H1 (cell line): Measurements from ENCODE around the gene ALDOA.

Experiments
- CEBPB ChIP-seq: IDR thresholded peaks from 2 replicates; pipeline ENCODE4 v1.6.1; 2012; ENCODE audit warnings: low read depth, low read length
- CTCF ChIP-seq, 3 experiments: IDR thresholded peaks; 1 replicate in 2 of 3; 2 replicates in 1 of 3; pipeline versions ENCODE4 v1.5.1 to v1.6.1; 2011; ENCODE audit warnings: low read length in 3 of 3, mild to moderate bottlenecking in 3 of 3, inconsistent platforms in 2 of 3, low read depth in 1 of 3, moderate library complexity in 1 of 3; ENCODE audit not compliant: insufficient read depth in 1 of 3; ENCODE audit errors: control extremely low read depth in 1 of 3
- EP300 ChIP-seq, 2 experiments: IDR thresholded peaks; 1 replicate in 1 of 2; 2 replicates in 1 of 2; pipeline ENCODE4 v1.6.1; 2011 to 2012; ENCODE audit warnings: low read depth in 2 of 2, low read length in 2 of 2, mild to moderate bottlenecking in 2 of 2, borderline replicate concordance in 1 of 2, inconsistent platforms in 1 of 2, moderate library complexity in 1 of 2
- GABPA ChIP-seq: IDR thresholded peaks from 2 replicates; pipeline ENCODE4 v1.6.1; 2011; ENCODE audit warnings: mild to moderate bottlenecking, low read length, moderate library complexity, borderline replicate concordance; ENCODE audit not compliant: insufficient read depth
- JUND ChIP-seq: IDR thresholded peaks from 2 replicates; pipeline ENCODE4 v1.6.1; 2011; ENCODE audit warnings: mild to moderate bottlenecking, improper control_type of control experiment, low read length
- NRF1 ChIP-seq: IDR thresholded peaks from 2 replicates; pipeline ENCODE4 v1.6.1; 2011; ENCODE audit warnings: mild to moderate bottlenecking, low read depth, low read length, improper control_type of control experiment
- POLR2A ChIP-seq, 2 experiments: IDR thresholded peaks; 1 replicate in 1 of 2; 2 replicates in 1 of 2; pipeline ENCODE4 v1.6.1; 2011; ENCODE audit warnings: low read depth in 2 of 2, low read length in 2 of 2, mild to moderate bottlenecking in 2 of 2; ENCODE audit errors: control extremely low read depth in 1 of 2
- POLR2AphosphoS5 ChIP-seq: IDR thresholded peaks from 2 replicates; pipeline ENCODE4 v1.6.1; 2011; ENCODE audit warnings: low read depth, low read length
- TAF1 ChIP-seq: IDR thresholded peaks from 2 replicates; pipeline ENCODE4 v1.6.1; 2011; ENCODE audit warnings: mild to moderate bottlenecking, low read depth, low read length

GRCh38 chr16:30083216-30084055, 17.9 kb downstream of the ALDOA start:
- TF ChIP-seq CEBPB: no peak
- TF ChIP-seq CTCF (IDR thresholded peaks at IDR 0.05; ENCODE audit: control extremely low read depth in 1 of 3, insufficient read depth in 1 of 3, low read depth in 1 of 3, low read length in 3 of 3): no peak
- TF ChIP-seq POLR2AphosphoS5: 0 out of 2 replicates have a peak, but pooled peaks have one; percentile 18
- TF ChIP-seq POLR2A (IDR thresholded peaks at IDR 0.05; ENCODE audit: control extremely low read depth in 1 of 2, low read depth in 2 of 2, low read length in 2 of 2): 0 out of 3 replicates have a peak, but pooled peaks of 1 of the 2 experiments have one; percentile 36
- TF ChIP-seq TAF1: no peak
- TF ChIP-seq NRF1: no peak
- no peak for TF ChIP-seq GABPA
- no peak for TF ChIP-seq JUND
- no peak for TF ChIP-seq EP300 (IDR thresholded peaks at IDR 0.05; ENCODE audit: borderline replicate concordance in 1 of 2, low read depth in 2 of 2, low read length in 2 of 2)
